ENCODE measurements around the gene C3orf33. TPM values are rescaled to one million over a fixed set of nuclear protein-coding genes. Genes with fewer than 3 reads are reported as not detected.
A peak's percentile ranks its signal among the peaks of the same experiment; 100 is the strongest.

Gene C3orf33
- total RNA-seq, 2 donors from 2014 or later = 4.9 to 7.6 TPM

- WGBS = under 1% methylated on average over 30 of the region's 33 CpGs
- no peaks in the 10 kb centered on the region for H3K27me3 ChIP-seq (replicated peaks; ENCODE audit: insufficient read depth)
- H3K4me1 ChIP-seq (replicated peaks) = no peaks in the 10 kb centered on the region
- TF ChIP-seq POLR2AphosphoS5 (IDR thresholded peaks at IDR 0.05) (peak; percentile 36), CTCF (IDR thresholded peaks at IDR 0.05) (no peak), POLR2A (IDR thresholded peaks at IDR 0.05) (peak; percentile 20)
- peak; percentile 66 for DNase-seq (ENCODE audit: low spot score)
- H3K9me3 ChIP-seq = no peaks in the 10 kb centered on the region
- H3K36me3 ChIP-seq = no peaks in the 10 kb centered on the region
- peak within 1 kb of the TSS in 1 of 2 donors; percentile 31 for H3K27ac ChIP-seq
- intact Hi-C loops (cut with DNase I) = no loop called here
- peak within 1 kb of the TSS; percentile 44 to 49 for H3K4me3 ChIP-seq
Observed at GRCh38 chr3:155744626-155745324, 61.3 kb downstream of the C3orf33 start, which contains the start of gene PLCH1. TSS of gene PLCH1 (minus strand) at chr3:155745071. CDS start at chr3:155704224, 40,847 bp downstream.

- Histone ChIP-seq H3K4me1 (replicated peaks) (no peaks in the 10 kb centered on the region), H3K27me3 (replicated peaks; ENCODE audit: insufficient read depth) (no peaks in the 10 kb centered on the region), H3K36me3 (no peaks in the 10 kb centered on the region), H3K27ac (peak overlapping the region in 1 of 2 donors; percentile 31), H3K4me3 (peak overlapping the region; percentile 44 to 49), H3K9me3 (no peaks in the 10 kb centered on the region)
- peak; percentile 36 for DNase-seq (ENCODE audit: low spot score)
- intact Hi-C loops (cut with DNase I) = no loop called here
- under 1% methylated on average over 48 of the region's 48 CpGs for WGBS
- TF ChIP-seq POLR2A (IDR thresholded peaks at IDR 0.05) (peak; percentile 30), POLR2AphosphoS5 (IDR thresholded peaks at IDR 0.05) (no peak), CTCF (IDR thresholded peaks at IDR 0.05) (no peak)
Observed at GRCh38 chr3:155744010-155744625, 62.0 kb downstream of the C3orf33 start.

- H3K4me1 ChIP-seq (replicated peaks) = no peaks in the 10 kb centered on the region
- TF ChIP-seq CTCF (IDR thresholded peaks at IDR 0.05) = no peak
- TF ChIP-seq POLR2AphosphoS5 (IDR thresholded peaks at IDR 0.05) = no peak
- no peak for TF ChIP-seq POLR2A (IDR thresholded peaks at IDR 0.05)
- no peak for DNase-seq (ENCODE audit: low spot score)
- intact Hi-C loops (cut with DNase I) = no loop called here
- H3K9me3 ChIP-seq = no peaks in the 10 kb centered on the region
- H3K27me3 ChIP-seq (replicated peaks; ENCODE audit: insufficient read depth) = no peaks in the 10 kb centered on the region
- H3K27ac ChIP-seq = peak overlapping the region in 1 of 2 donors; percentile 31
- H3K4me3 ChIP-seq = peak overlapping the region; percentile 44 to 49
- 6% methylated on average over 8 of the region's 8 CpGs for WGBS
- H3K36me3 ChIP-seq = no peaks in the 10 kb centered on the region
Observed at GRCh38 chr3:155743606-155744005, 62.5 kb downstream of the C3orf33 start.

- no peaks in the 10 kb centered on the region for H3K36me3 ChIP-seq
- DNase-seq (ENCODE audit: low spot score) = no peak
- no peaks in the 10 kb centered on the region for H3K27me3 ChIP-seq (replicated peaks; ENCODE audit: insufficient read depth)
- intact Hi-C loops (cut with DNase I) = no loop called here
- H3K27ac ChIP-seq = no peak overlapping the region
- TF ChIP-seq POLR2A (IDR thresholded peaks at IDR 0.05) (no peak), CTCF (IDR thresholded peaks at IDR 0.05) (no peak), POLR2AphosphoS5 (IDR thresholded peaks at IDR 0.05) (no peak)
- no peaks in the 10 kb centered on the region for H3K9me3 ChIP-seq
- H3K4me3 ChIP-seq = no peak overlapping the region
- no peaks in the 10 kb centered on the region for H3K4me1 ChIP-seq (replicated peaks)
- WGBS = 50% methylated on average over 5 of the region's 5 CpGs
Observed at GRCh38 chr3:155742349-155742965, 63.6 kb downstream of the C3orf33 start.
